Measurements from ENCODE around the gene TNFRSF8.

The TNFRSF8 gene

DNA sequence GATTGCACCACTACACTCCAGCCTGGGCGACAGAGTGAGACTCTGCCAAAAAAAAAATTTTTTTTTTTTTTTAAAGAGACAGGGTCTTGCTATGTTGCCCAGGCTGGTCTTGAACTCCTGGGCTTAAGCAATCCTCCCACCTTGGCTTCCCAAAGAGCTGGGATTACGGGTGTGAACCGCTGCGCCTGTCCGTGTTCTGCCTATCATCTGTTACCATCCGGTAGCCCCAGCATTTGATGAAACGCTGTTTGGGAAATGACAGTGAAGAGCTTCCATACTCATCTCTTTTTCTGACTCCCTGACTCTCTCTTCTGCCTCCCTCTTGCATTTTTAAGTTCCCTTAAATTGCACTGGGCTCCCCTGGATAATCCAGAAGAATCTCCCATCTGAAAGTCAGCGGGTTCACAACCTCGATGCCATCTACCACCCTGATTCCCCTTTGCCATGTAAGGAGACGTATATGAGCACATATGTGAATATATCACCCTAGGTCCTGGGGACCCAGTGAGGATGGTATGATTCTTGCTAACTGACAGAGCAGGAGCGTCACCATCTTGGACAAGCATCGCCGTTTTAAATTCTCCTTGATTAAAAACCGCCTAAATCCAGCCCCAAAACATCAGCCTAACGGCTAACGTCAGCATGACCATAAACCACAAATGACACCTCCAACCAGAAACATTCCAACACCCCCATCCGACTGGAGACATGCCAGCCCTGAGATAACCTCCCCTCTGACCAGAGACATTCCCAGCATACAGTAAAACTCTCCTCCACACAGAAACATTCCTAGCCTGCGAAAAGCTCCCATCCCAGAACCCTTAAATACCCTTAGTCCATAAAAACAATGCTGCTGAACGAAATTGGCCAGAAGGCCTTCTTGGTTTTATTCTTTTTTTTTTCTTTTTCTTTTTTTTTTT, 12.4 kb downstream of the TNFRSF8 start:
- no peak for TF ChIP-seq CTCF (conservative IDR thresholded peaks at IDR 0.05; ENCODE audit: low read depth)
- no peak overlapping the region for H3K27ac ChIP-seq
- ChIA-PET POLR2A (ENCODE audit: low non-redundant PET) (interaction anchor here (0.7 kb wide), 1 partner anchor 55 kb away, joined by 4 read pairs; no protein-coding TSS in a partner anchor), CTCF (interaction anchor here (0.6 kb wide), 1 partner anchor 143 kb away, joined by 3 read pairs; no protein-coding TSS in a partner anchor)
- DNase-seq (ENCODE audit: low spot score): no peak

DNA sequence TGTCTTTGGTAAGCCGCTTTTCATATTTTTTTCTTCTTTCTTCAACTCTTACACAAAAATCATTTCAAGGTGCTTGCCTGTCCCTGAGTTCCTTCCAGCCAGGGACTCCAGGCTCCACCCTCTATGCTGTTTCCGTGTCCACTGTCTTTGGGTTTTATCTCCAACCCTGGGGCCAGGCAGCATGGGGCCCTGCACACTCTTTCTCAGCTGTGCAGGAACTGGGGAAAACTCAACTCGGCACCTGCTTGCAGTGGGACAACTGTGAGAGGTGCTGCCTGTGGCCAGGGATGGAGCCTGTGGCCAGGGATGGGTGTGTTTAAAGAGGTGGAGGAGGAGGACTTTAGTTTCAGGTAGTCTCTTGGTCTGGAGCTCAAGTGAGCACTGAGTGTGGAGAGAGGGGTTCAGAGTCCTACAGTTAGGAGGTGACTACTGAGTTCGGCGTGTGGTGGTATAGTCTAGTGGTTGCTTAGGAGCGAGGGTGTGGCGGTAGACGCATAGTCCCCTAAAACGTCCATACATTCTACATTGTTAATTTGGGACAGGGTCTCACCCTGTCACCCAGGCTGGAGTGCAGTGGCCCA, 13.4 kb downstream of the TNFRSF8 start:
- no peak for DNase-seq (ENCODE audit: low spot score)
- TF ChIP-seq CTCF (conservative IDR thresholded peaks at IDR 0.05; ENCODE audit: low read depth): no peak
- no peak overlapping the region for H3K27ac ChIP-seq
- ChIA-PET POLR2A (ENCODE audit: low non-redundant PET) (no interaction called here), CTCF (interaction anchor here (0.7 kb wide), 1 partner anchor 433 kb away, joined by 4 read pairs; no protein-coding TSS in a partner anchor)

DNA sequence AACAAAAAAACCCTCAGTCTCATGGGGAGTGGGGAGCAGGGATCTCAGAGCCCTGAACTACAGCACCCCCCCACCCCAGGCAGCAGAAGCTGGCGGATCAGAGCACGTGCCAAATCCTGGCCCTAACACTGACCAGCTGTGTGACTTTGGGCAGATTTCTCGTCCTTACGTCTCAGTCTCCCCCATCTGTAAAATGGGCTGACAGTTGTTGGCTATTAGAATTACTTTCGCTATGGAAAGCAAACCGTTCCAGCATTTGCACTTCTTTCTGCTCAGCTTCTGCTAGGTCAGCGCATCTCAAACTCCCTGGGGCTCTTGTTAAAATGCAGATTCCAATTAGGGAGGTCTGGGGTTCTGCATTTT, 15.5 kb downstream of the TNFRSF8 start:
- ChIA-PET CTCF (interaction anchor here (1.5 to 1.7 kb wide), 2 partner anchors 14 to 27 kb away, joined by 3 to 6 read pairs; no protein-coding TSS in a partner anchor), POLR2A (ENCODE audit: low non-redundant PET) (no interaction called here)
- DNase-seq (ENCODE audit: low spot score): no peak

GRCh38 chr1:12078938-12079861, 16.1 kb downstream of the TNFRSF8 start:
- no peak overlapping the region for H3K27ac ChIP-seq
- DNase-seq (ENCODE audit: low spot score): peak; percentile 33
- TF ChIP-seq CTCF (conservative IDR thresholded peaks at IDR 0.05; ENCODE audit: low read depth): peak; percentile 54
- POLR2A ChIA-PET (ENCODE audit: low non-redundant PET): interaction anchor here (0.5 kb wide), 1 partner anchor 564 kb away, joined by 17 read pairs; no protein-coding TSS in a partner anchor
- CTCF ChIA-PET: interaction anchor here (0.6 to 1.7 kb wide), 5 partner anchors 14 to 1678 kb away, joined by 3 to 6 read pairs (median 4); no protein-coding TSS in a partner anchor

More for the DNA sequence above, 15.5 kb downstream of the TNFRSF8 start:
- no peak overlapping the region for H3K27ac ChIP-seq
- no peak for TF ChIP-seq CTCF (conservative IDR thresholded peaks at IDR 0.05; ENCODE audit: low read depth)

GRCh38 chr1:12080156-12080555, 17.1 kb downstream of the TNFRSF8 start:
- POLR2A ChIA-PET (ENCODE audit: low non-redundant PET): no interaction called here
- TF ChIP-seq CTCF (conservative IDR thresholded peaks at IDR 0.05; ENCODE audit: low read depth): no peak
- no peak for DNase-seq (ENCODE audit: low spot score)
- CTCF ChIA-PET: interaction anchor here (0.5 to 1.7 kb wide), 5 partner anchors 15 to 289 kb away, joined by 3 to 6 read pairs (median 3); no protein-coding TSS in a partner anchor
- no peak overlapping the region for H3K27ac ChIP-seq

Measured in RWPE1 (cell line).